Lower leg skin (tissue), 4 donors: Measurements from ENCODE around the gene SHOX. TPM values are rescaled to one million over a fixed set of nuclear protein-coding genes. Genes with fewer than 3 reads are reported as not detected.
"Not testable (repeated sequence)": the region's sequence is repeated elsewhere in the genome, so short reads cannot be mapped to it uniquely, and the experiment has no call there.

Experiments
- DNase-seq, 2 donors: peaks; one replicate each; pipeline ENCODE4 v3.0.0-alpha.2; 2019; ENCODE audit warnings: low spot score in 2 of 2
- H3K4me3 ChIP-seq: fragments of 200-600 bp; sonication (generic); 2 replicates; pipeline ENCODE4 v1.5.1; 2017; ENCODE audit warnings: mild to moderate bottlenecking, low read depth; ENCODE audit not compliant: poor library complexity, severe bottlenecking
- POLR2A ChIP-seq, 2 donors: fragments of 450-650 bp; IDR thresholded peaks; one replicate each; pipeline ENCODE4 v1.6.1; 2016 to 2017; ENCODE audit warnings: antibody characterized with exemption in 2 of 2, mild to moderate bottlenecking in 1 of 2, moderate library complexity in 1 of 2
- WGBS, 2 donors: methylation state at CpG; one replicate each; pipeline ENCODE4 v1.1.5; 2018; 5-methylcytosine and 5-hydroxymethylcytosine counted together
- intact Hi-C: fragments of 100-400 bp; cut with DNase I; formaldehyde crosslinking; loops from one replicate; pipeline ENCODE4 v1.15.0; 2023; ENCODE audit warnings: low total_unique reads
- total RNA-seq, 4 donors: library from RNA; depleted of rRNA; stranded (reverse); fragments of >200 nt; gene quantifications; one replicate each; pipeline ENCODE4 v1.1.0, GENCODE V29; 2016
- TF ChIP-seq, protein P1 (sequence below), 3 donors: fragments of 450-650 bp; IDR thresholded peaks; one replicate each; pipeline ENCODE4 v1.5.1; 2016; ENCODE audit warnings: antibody characterized with exemption in 3 of 3, mild to moderate bottlenecking in 3 of 3, moderate library complexity in 2 of 3

SHOX gene
- total RNA-seq, 4 donors from 2014 or later = 0.54 to 2.4 TPM; not detected in 2

GRCh38 chrX:646228-646495 is 15.6 kb downstream of the SHOX start:
- TF ChIP-seq POLR2A (IDR thresholded peaks at IDR 0.05) = no peak
- TF ChIP-seq, protein P1, sequence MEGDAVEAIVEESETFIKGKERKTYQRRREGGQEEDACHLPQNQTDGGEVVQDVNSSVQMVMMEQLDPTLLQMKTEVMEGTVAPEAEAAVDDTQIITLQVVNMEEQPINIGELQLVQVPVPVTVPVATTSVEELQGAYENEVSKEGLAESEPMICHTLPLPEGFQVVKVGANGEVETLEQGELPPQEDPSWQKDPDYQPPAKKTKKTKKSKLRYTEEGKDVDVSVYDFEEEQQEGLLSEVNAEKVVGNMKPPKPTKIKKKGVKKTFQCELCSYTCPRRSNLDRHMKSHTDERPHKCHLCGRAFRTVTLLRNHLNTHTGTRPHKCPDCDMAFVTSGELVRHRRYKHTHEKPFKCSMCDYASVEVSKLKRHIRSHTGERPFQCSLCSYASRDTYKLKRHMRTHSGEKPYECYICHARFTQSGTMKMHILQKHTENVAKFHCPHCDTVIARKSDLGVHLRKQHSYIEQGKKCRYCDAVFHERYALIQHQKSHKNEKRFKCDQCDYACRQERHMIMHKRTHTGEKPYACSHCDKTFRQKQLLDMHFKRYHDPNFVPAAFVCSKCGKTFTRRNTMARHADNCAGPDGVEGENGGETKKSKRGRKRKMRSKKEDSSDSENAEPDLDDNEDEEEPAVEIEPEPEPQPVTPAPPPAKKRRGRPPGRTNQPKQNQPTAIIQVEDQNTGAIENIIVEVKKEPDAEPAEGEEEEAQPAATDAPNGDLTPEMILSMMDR (IDR thresholded peaks at IDR 0.05) = no peak
- no peak overlapping the region for H3K4me3 ChIP-seq
- DNase-seq = no peak
- 72 to 74% methylated on average over 3 of the region's 3 CpGs for WGBS, 2 donors
- intact Hi-C loops = no loop called here

- TF ChIP-seq, protein P1 (IDR thresholded peaks at IDR 0.05) = no peak
- no peak for TF ChIP-seq POLR2A (IDR thresholded peaks at IDR 0.05)
- intact Hi-C loops = no loop called here
- DNase-seq = no peak
- WGBS, 2 donors = 84 to 85% methylated on average over 9 of the region's 9 CpGs
- no peak overlapping the region for H3K4me3 ChIP-seq
These were observed 16.2 kb downstream of the SHOX start for GRCh38 chrX:646796-647195.

DNA sequence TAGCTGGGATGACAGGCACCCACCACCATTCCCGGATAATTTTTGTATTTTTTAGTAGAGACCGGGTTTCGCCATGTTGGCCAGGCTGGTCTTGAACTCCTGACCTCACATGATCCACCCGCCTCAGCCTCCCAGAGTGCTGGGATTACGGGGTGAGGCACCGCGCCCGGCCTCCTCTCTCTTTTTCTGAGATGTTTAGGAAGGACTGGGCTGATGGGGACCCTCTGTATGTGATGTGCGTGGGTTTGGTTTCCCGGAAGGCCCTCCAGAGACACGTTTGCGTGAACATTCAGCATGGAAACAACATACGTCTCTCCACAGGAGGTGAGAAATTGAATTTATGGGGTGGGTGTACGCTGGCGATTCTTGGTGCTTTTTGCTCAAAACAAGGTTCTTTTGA is 18.6 kb downstream of the SHOX start:
- intact Hi-C loops = no loop called here
- 87% methylated on average over 15 of the region's 15 CpGs for WGBS, 2 donors
- no peak overlapping the region for H3K4me3 ChIP-seq
- TF ChIP-seq, protein P1 (IDR thresholded peaks at IDR 0.05) = no peak
- no peak for TF ChIP-seq POLR2A (IDR thresholded peaks at IDR 0.05)
- DNase-seq = peak in 1 of 2 donors; percentile 56

GRCh38 chrX:650324-650723 is 19.7 kb downstream of the SHOX start:
- H3K4me3 ChIP-seq = no peak overlapping the region
- DNase-seq = peak in 1 of 2 donors; percentile 39
- intact Hi-C loops = no loop called here
- TF ChIP-seq POLR2A (IDR thresholded peaks at IDR 0.05) = no peak
- TF ChIP-seq, protein P1 (IDR thresholded peaks at IDR 0.05) = no peak
- 74 to 82% methylated on average over 15 of the region's 15 CpGs for WGBS, 2 donors

- WGBS, 2 donors = 62 to 73% methylated on average over 13 of the region's 13 CpGs
- DNase-seq = no peak
- no peak overlapping the region for H3K4me3 ChIP-seq
- intact Hi-C loops = no loop called here
- TF ChIP-seq, protein P1 (IDR thresholded peaks at IDR 0.05) = no peak
- TF ChIP-seq POLR2A (IDR thresholded peaks at IDR 0.05) = no peak
These were observed 20.2 kb downstream of the SHOX start for GRCh38 chrX:650811-651210.

- intact Hi-C loops, H3K4me3 ChIP-seq: not testable (repeated sequence)
- DNase-seq = peak in 1 of 2 donors; percentile 57
- WGBS, 2 donors = 68 to 78% methylated on average over 25 of the region's 25 CpGs
These were observed 21.3 kb downstream of the SHOX start for GRCh38 chrX:651922-652321.
